Natural killer cell treated with Interleukin-12 subunit alpha and Interleukin-12 subunit beta and Interleukin-15 and Interleukin-18, amount 100 ng/mL, for 72 hours (primary cell): ENCODE results near the gene NT5M. TPM values are rescaled to one million over a fixed set of nuclear protein-coding genes. Genes with fewer than 3 reads are reported as not detected.
A peak's percentile ranks its signal among the peaks of the same experiment; 100 is the strongest.

ENCODE experiments used
- ATAC-seq, 2 donors: fragments of 150-1000 bp; cut with Tn5 transposase in 1 of 2; sonication (Bioruptor Pico), chemical (Tn5 transposase) in 1 of 2; 2 replicates each; pipeline ENCODE4 v1.10.0; 2021
- DNase-seq: peaks from one replicate; pipeline ENCODE4 v3.0.0; 2022; ENCODE audit warnings: low spot score
- H3K27ac Mint-ChIP-seq, 2 donors: 1 replicate in 1 of 2; 2 replicates in 1 of 2; pipeline ENCODE4 v1.8.0; 2022; ENCODE audit warnings: mixed read lengths in 2 of 2, mild to moderate bottlenecking in 1 of 2, moderate library complexity in 1 of 2
- H3K27me3 Mint-ChIP-seq, 2 donors: 1 replicate in 1 of 2; 2 replicates in 1 of 2; pipeline ENCODE4 v1.8.0; 2022; ENCODE audit warnings: mixed read lengths in 2 of 2
- H3K36me3 Mint-ChIP-seq: one replicate; pipeline ENCODE4 v1.8.0; 2022; ENCODE audit warnings: mixed read lengths
- H3K4me1 Mint-ChIP-seq, 2 donors: 1 replicate in 1 of 2; 2 replicates in 1 of 2; pipeline ENCODE4 v1.8.0; 2022; ENCODE audit warnings: low read depth in 2 of 2, mixed read lengths in 2 of 2, mild to moderate bottlenecking in 1 of 2
- H3K4me3 Mint-ChIP-seq: one replicate; pipeline ENCODE4 v1.8.0; 2022; ENCODE audit warnings: mixed read lengths
- H3K9me3 Mint-ChIP-seq: 2 replicates; pipeline ENCODE4 v1.8.0; 2022; ENCODE audit warnings: mixed read lengths
- total RNA-seq, 2 donors: library from RNA; stranded (reverse); gene quantifications; one replicate each; pipeline ENCODE4 v1.2.3, GENCODE V29; 2022

Gene NT5M
- total RNA-seq, 2 donors from 2014 or later: 2.0 to 4.5 TPM

GRCh38 chr17:17359271-17359670, 56.1 kb downstream of the NT5M start:
- H3K27me3 Mint-ChIP-seq: peaks cover 13 to 25% of the 10 kb centered on the region in 2 donors
- DNase-seq: peak; percentile 12
- H3K36me3 Mint-ChIP-seq: no peaks in the 10 kb centered on the region
- no peak overlapping the region for H3K27ac Mint-ChIP-seq
- no peak overlapping the region for H3K4me3 Mint-ChIP-seq
- no peaks in the 10 kb centered on the region for H3K9me3 Mint-ChIP-seq
- H3K4me1 Mint-ChIP-seq: peaks cover 10 to 14% of the 10 kb centered on the region in 2 donors
- ATAC-seq: no peak

GRCh38 chr17:17360087-17360730, 57.0 kb downstream of the NT5M start:
- no peak overlapping the region for H3K4me3 Mint-ChIP-seq
- peaks cover 10 to 14% of the 10 kb centered on the region in 2 donors for H3K4me1 Mint-ChIP-seq
- no peak overlapping the region for H3K27ac Mint-ChIP-seq
- no peaks in the 10 kb centered on the region for H3K36me3 Mint-ChIP-seq
- DNase-seq (no peak), ATAC-seq (no peak)
- no peaks in the 10 kb centered on the region for H3K9me3 Mint-ChIP-seq
- H3K27me3 Mint-ChIP-seq: peaks cover 13 to 25% of the 10 kb centered on the region in 2 donors

GRCh38 chr17:17361543-17361866, 58.3 kb downstream of the NT5M start:
- Mint-ChIP-seq H3K4me3 (no peak overlapping the region), H3K36me3 (no peaks in the 10 kb centered on the region), H3K27me3 (peaks cover 15 to 30% of the 10 kb centered on the region in 2 donors), H3K9me3 (no peaks in the 10 kb centered on the region), H3K4me1 (peaks cover 10 to 16% of the 10 kb centered on the region in 2 donors), H3K27ac (peak overlapping the region in 1 of 2 donors; percentile 12)
- no peak for ATAC-seq
- no peak for DNase-seq

- DNase-seq (peak; percentile 54), ATAC-seq (no peak)
- peaks cover 10 to 14% of the 10 kb centered on the region in 2 donors for H3K4me1 Mint-ChIP-seq
- H3K27ac Mint-ChIP-seq: peak overlapping the region in 1 of 2 donors; percentile 12
- no peaks in the 10 kb centered on the region for H3K9me3 Mint-ChIP-seq
- peaks cover 15 to 32% of the 10 kb centered on the region in 2 donors for H3K27me3 Mint-ChIP-seq
- H3K36me3 Mint-ChIP-seq: no peaks in the 10 kb centered on the region
- H3K4me3 Mint-ChIP-seq: no peak overlapping the region
Measured at GRCh38 chr17:17361867-17362539, 58.8 kb downstream of the NT5M start.

- no peak overlapping the region for H3K27ac Mint-ChIP-seq
- no peaks in the 10 kb centered on the region for H3K9me3 Mint-ChIP-seq
- ATAC-seq (no peak), DNase-seq (no peak)
- H3K36me3 Mint-ChIP-seq: no peaks in the 10 kb centered on the region
- H3K4me1 Mint-ChIP-seq: peaks cover 10 to 12% of the 10 kb centered on the region in 2 donors
- H3K27me3 Mint-ChIP-seq: peaks cover 15 to 32% of the 10 kb centered on the region in 2 donors
- H3K4me3 Mint-ChIP-seq: no peak overlapping the region
Measured at GRCh38 chr17:17362540-17362930, 59.4 kb downstream of the NT5M start.

GRCh38 chr17:17363638-17364337, 60.6 kb downstream of the NT5M start:
- Mint-ChIP-seq H3K27me3 (peaks cover 13 to 27% of the 10 kb centered on the region in 2 donors), H3K36me3 (no peaks in the 10 kb centered on the region), H3K4me1 (peaks cover 10 to 11% of the 10 kb centered on the region in 2 donors), H3K27ac (peak overlapping the region in 1 of 2 donors; percentile 36), H3K4me3 (no peak overlapping the region), H3K9me3 (no peaks in the 10 kb centered on the region)
- DNase-seq: no peak
- peak; percentile 52 to 53 for ATAC-seq

- Mint-ChIP-seq H3K36me3 (no peaks in the 10 kb centered on the region), H3K9me3 (no peaks in the 10 kb centered on the region), H3K27me3 (peaks cover 12 to 22% of the 10 kb centered on the region in 2 donors), H3K4me1 (peaks cover 10 to 11% of the 10 kb centered on the region in 2 donors), H3K27ac (peak overlapping the region in 1 of 2 donors; percentile 36), H3K4me3 (no peak overlapping the region)
- no peak for DNase-seq
- ATAC-seq: no peak
Measured at GRCh38 chr17:17364338-17364667, 61.1 kb downstream of the NT5M start.

- DNase-seq: no peak
- Mint-ChIP-seq H3K36me3 (no peaks in the 10 kb centered on the region), H3K4me3 (no peak overlapping the region), H3K27ac (no peak overlapping the region), H3K9me3 (no peaks in the 10 kb centered on the region), H3K27me3 (peaks cover 8 to 15% of the 10 kb centered on the region in 2 donors), H3K4me1 (peaks cover 10 to 11% of the 10 kb centered on the region in 2 donors)
- no peak for ATAC-seq
Measured at GRCh38 chr17:17365476-17366110, 62.4 kb downstream of the NT5M start.

GRCh38 chr17:17366235-17366634, 63.1 kb downstream of the NT5M start:
- DNase-seq (no peak), ATAC-seq (no peak)
- Mint-ChIP-seq H3K4me3 (no peak overlapping the region), H3K27ac (no peak overlapping the region), H3K4me1 (peaks cover 10 to 11% of the 10 kb centered on the region in 2 donors), H3K9me3 (no peaks in the 10 kb centered on the region), H3K27me3 (peaks cover 6 to 10% of the 10 kb centered on the region in 2 donors), H3K36me3 (no peaks in the 10 kb centered on the region)

- Mint-ChIP-seq H3K9me3 (no peaks in the 10 kb centered on the region), H3K27me3 (peaks cover 5 to 7% of the 10 kb centered on the region in 2 donors), H3K27ac (no peak overlapping the region), H3K4me3 (no peak overlapping the region), H3K4me1 (peaks cover 10 to 11% of the 10 kb centered on the region in 2 donors), H3K36me3 (no peaks in the 10 kb centered on the region)
- DNase-seq: no peak
- no peak for ATAC-seq
Measured at GRCh38 chr17:17366941-17367875, 64.0 kb downstream of the NT5M start.

- Mint-ChIP-seq H3K36me3 (no peaks in the 10 kb centered on the region), H3K4me1 (peaks cover 10 to 11% of the 10 kb centered on the region in 2 donors), H3K4me3 (no peak overlapping the region), H3K27me3 (peaks cover 5 to 7% of the 10 kb centered on the region in 2 donors), H3K9me3 (no peaks in the 10 kb centered on the region), H3K27ac (no peak overlapping the region)
- DNase-seq (no peak), ATAC-seq (no peak)
Measured at GRCh38 chr17:17367931-17368330, 64.8 kb downstream of the NT5M start.

GRCh38 chr17:17370711-17371110, 67.5 kb downstream of the NT5M start:
- no peak overlapping the region for H3K4me3 Mint-ChIP-seq
- DNase-seq (no peak), ATAC-seq (no peak)
- peaks cover 0 to under 1% of the 10 kb centered on the region in 2 donors for H3K4me1 Mint-ChIP-seq
- no peaks in the 10 kb centered on the region for H3K9me3 Mint-ChIP-seq
- no peaks in the 10 kb centered on the region for H3K36me3 Mint-ChIP-seq
- peaks cover 2 to 7% of the 10 kb centered on the region in 2 donors for H3K27me3 Mint-ChIP-seq
- H3K27ac Mint-ChIP-seq: peak overlapping the region in 1 of 2 donors; percentile 18
